H1 (cell line): ENCODE results near the gene MGAT5B. TPM values are rescaled to one million over a fixed set of nuclear protein-coding genes. Genes with fewer than 3 reads are reported as not detected.

ENCODE experiments used
- CTCF ChIA-PET: fragments of 300-600 bp; sonication (Branson Sonifier 250); formaldehyde crosslinking; loops from one replicate; lab custom pipeline; 2021; ENCODE audit not compliant: partially characterized antibody; lab: Charles Lee
- POLR2A ChIA-PET: fragments of 300-600 bp; sonication (Branson Sonifier 250); formaldehyde crosslinking; loops from one replicate; lab custom pipeline; 2021; ENCODE audit warnings: inconsistent platforms; ENCODE audit not compliant: partially characterized antibody; lab: Charles Lee
- DNase-seq, 2 experiments: peaks; one replicate each; pipeline versions ENCODE4 v3.0.0 to v3.0.0-alpha.2; 2010 to 2022; ENCODE audit warnings: low spot score in 2 of 2, low read depth in 1 of 2, mixed read lengths in 1 of 2
- FAIRE-seq: peaks from 2 replicates; lab custom pipeline; 2011; peaks lifted over from hg19 to GRCh38; lab: Jason Lieb, UNC
- H2AFZ ChIP-seq: 2 replicates; pipeline ENCODE4 v1.8.1; 2012; ENCODE audit warnings: low read length, inconsistent platforms
- H2AK5ac ChIP-seq: 2 replicates; pipeline ENCODE4 v1.6.1; 2013; ENCODE audit warnings: low read depth, low read length
- H2BK120ac ChIP-seq: replicated peaks from 2 replicates; pipeline ENCODE3; 2013; ENCODE audit warnings: low read depth, low read length, inconsistent platforms
- H2BK12ac ChIP-seq: 2 replicates; pipeline ENCODE4 v1.6.1; 2013; ENCODE audit warnings: low read depth, low read length
- H2BK15ac ChIP-seq: 2 replicates; pipeline ENCODE4 v1.6.1; 2013; ENCODE audit warnings: low read length
- H2BK20ac ChIP-seq: 2 replicates; pipeline ENCODE4 v1.6.1; 2013; ENCODE audit warnings: low read length
- H2BK5ac ChIP-seq: 2 replicates; pipeline ENCODE4 v1.6.1; 2013; ENCODE audit warnings: low read depth, low read length
- H3K14ac ChIP-seq: 2 replicates; pipeline ENCODE4 v1.6.1; 2013; ENCODE audit warnings: inconsistent platforms; ENCODE audit not compliant: insufficient read length
- H3K18ac ChIP-seq: 2 replicates; pipeline ENCODE4 v1.6.1; 2013; ENCODE audit warnings: low read length; ENCODE audit errors: extremely low read depth
- H3K23ac ChIP-seq: 2 replicates; pipeline ENCODE4 v1.6.1; 2013; ENCODE audit warnings: inconsistent platforms; ENCODE audit not compliant: insufficient read length
- H3K23me2 ChIP-seq: 2 replicates; pipeline ENCODE4 v1.6.1; 2013; ENCODE audit warnings: low read depth, low read length
- H3K27ac ChIP-seq: 2 replicates; pipeline ENCODE4 v1.6.1; 2011; ENCODE audit warnings: low read depth, low read length, inconsistent platforms
- H3K27me3 ChIP-seq, 4 experiments: replicated peaks in 1 of 4; 1 replicate in 1 of 4; 2 replicates in 3 of 4; pipeline versions ENCODE4 v1.6.1 to v1.8.1; 2011 to 2013; ENCODE audit warnings: low read length in 3 of 4, mild to moderate bottlenecking in 3 of 4, inconsistent platforms in 2 of 4, mixed read lengths in 2 of 4, moderate library complexity in 1 of 4; ENCODE audit not compliant: control insufficient read depth in 3 of 4, insufficient read depth in 3 of 4; ENCODE audit errors: extremely low read depth in 1 of 4
- H3K36me3 ChIP-seq, 4 experiments: 2 replicates each; pipeline versions ENCODE4 v1.6.1 to v1.8.1; 2011 to 2013; ENCODE audit warnings: mild to moderate bottlenecking in 4 of 4, low read length in 3 of 4, moderate library complexity in 2 of 4, control low read depth in 1 of 4, inconsistent platforms in 1 of 4; ENCODE audit not compliant: insufficient read depth in 4 of 4, control insufficient read depth in 2 of 4
- H3K4ac ChIP-seq: replicated peaks from 2 replicates; pipeline ENCODE3; 2013; ENCODE audit warnings: low read length, low read depth, mixed read lengths, inconsistent platforms; ENCODE audit not compliant: insufficient read length
- H3K4me1 ChIP-seq, 4 experiments: replicated peaks in 1 of 4; 1 replicate in 1 of 4; 2 replicates in 3 of 4; pipeline versions ENCODE4 v1.6.1 to v1.8.1; 2011 to 2013; ENCODE audit warnings: low read length in 3 of 4, inconsistent platforms in 2 of 4, mixed read lengths in 1 of 4; ENCODE audit not compliant: insufficient read depth in 4 of 4, control insufficient read depth in 3 of 4
- H3K4me2 ChIP-seq, 2 experiments: 2 replicates each; pipeline versions ENCODE4 v1.6.1 to v1.8.1; 2011 to 2013; ENCODE audit warnings: low read depth in 2 of 2, low read length in 2 of 2, control low read depth in 1 of 2, inconsistent platforms in 1 of 2, mild to moderate bottlenecking in 1 of 2; ENCODE audit not compliant: insufficient read depth in 1 of 2
- H3K4me3 ChIP-seq, 4 experiments: fragments of 200-600, 300-600 bp in 1 of 4; sonication (generic), shearing (Covaris generic), sonication (Bioruptor Twin) in 1 of 4; 2 replicates each; pipeline versions ENCODE4 v1.5.1 to v1.8.1; 2011 to 2016; ENCODE audit warnings: low read length in 4 of 4, low read depth in 3 of 4, control low read depth in 2 of 4, inconsistent platforms in 2 of 4, mild to moderate bottlenecking in 2 of 4, mixed read lengths in 1 of 4, moderate library complexity in 1 of 4; ENCODE audit not compliant: insufficient read depth in 2 of 4; ENCODE audit errors: extremely low read depth in 1 of 4
- H3K56ac ChIP-seq: replicated peaks from 2 replicates; pipeline ENCODE3; 2013; ENCODE audit warnings: low read depth, mild to moderate bottlenecking, mixed read lengths, low read length, inconsistent platforms; ENCODE audit not compliant: insufficient read length
- H3K79me1 ChIP-seq: 2 replicates; pipeline ENCODE4 v1.6.1; 2013; ENCODE audit warnings: low read depth, low read length, control low read depth
- H3K79me2 ChIP-seq, 2 experiments: 2 replicates each; pipeline versions ENCODE4 v1.6.1 to v1.8.1; 2012 to 2013; ENCODE audit warnings: low read length in 2 of 2, mild to moderate bottlenecking in 2 of 2, inconsistent platforms in 1 of 2; ENCODE audit not compliant: insufficient read depth in 2 of 2, control insufficient read depth in 1 of 2
- H3K9ac ChIP-seq, 4 experiments: replicated peaks in 1 of 4; 1 replicate in 1 of 4; 2 replicates in 3 of 4; pipeline versions ENCODE4 v1.6.1 to v1.8.1; 2011 to 2013; ENCODE audit warnings: low read depth in 3 of 4, low read length in 3 of 4, control low read depth in 2 of 4, mild to moderate bottlenecking in 2 of 4, moderate library complexity in 2 of 4, inconsistent platforms in 1 of 4; ENCODE audit errors: extremely low read depth in 1 of 4
- H3K9me3 ChIP-seq, 2 experiments: 2 replicates each; pipeline versions ENCODE4 v1.6.1 to v1.8.1; 2012 to 2013; ENCODE audit warnings: mild to moderate bottlenecking in 2 of 2, moderate library complexity in 2 of 2, control low read depth in 1 of 2, inconsistent platforms in 1 of 2, low read depth in 1 of 2, low read length in 1 of 2, mixed read lengths in 1 of 2; ENCODE audit not compliant: insufficient read depth in 2 of 2
- H4K20me1 ChIP-seq, 2 experiments: replicated peaks in 1 of 2; 2 replicates each; pipeline versions ENCODE3 to v1.8.1; 2011 to 2013; ENCODE audit warnings: inconsistent platforms in 2 of 2, low read length in 2 of 2, mild to moderate bottlenecking in 1 of 2; ENCODE audit not compliant: insufficient read depth in 2 of 2, control insufficient read depth in 1 of 2
- H4K5ac ChIP-seq: 2 replicates; pipeline ENCODE4 v1.6.1; 2013; ENCODE audit warnings: low read length, low read depth, mixed read lengths, inconsistent platforms; ENCODE audit not compliant: insufficient read length
- H4K8ac ChIP-seq: 2 replicates; pipeline ENCODE4 v1.8.0; 2013; ENCODE audit warnings: mild to moderate bottlenecking, moderate library complexity, low read length, inconsistent platforms; ENCODE audit not compliant: insufficient read depth; ENCODE audit errors: extremely low read depth
- H4K91ac ChIP-seq: replicated peaks from 2 replicates; pipeline ENCODE3; 2013; ENCODE audit warnings: low read length, mixed read lengths, inconsistent platforms; ENCODE audit not compliant: insufficient read length
- BRCA1 ChIP-seq: IDR thresholded peaks from 2 replicates; pipeline ENCODE4 v1.6.1; 2012; ENCODE audit warnings: low read depth, low read length, improper control_type of control experiment
- CEBPB ChIP-seq: IDR thresholded peaks from 2 replicates; pipeline ENCODE4 v1.6.1; 2012; ENCODE audit warnings: low read depth, low read length
- EGR1 ChIP-seq: IDR thresholded peaks from 2 replicates; pipeline ENCODE4 v1.6.1; 2011; ENCODE audit warnings: low read depth, low read length, borderline replicate concordance
- JUND ChIP-seq: IDR thresholded peaks from 2 replicates; pipeline ENCODE4 v1.6.1; 2011; ENCODE audit warnings: mild to moderate bottlenecking, improper control_type of control experiment, low read length
- MAX ChIP-seq: IDR thresholded peaks from 2 replicates; pipeline ENCODE4 v1.6.1; 2012; ENCODE audit warnings: inconsistent platforms
- RAD21 ChIP-seq, 2 experiments: IDR thresholded peaks in 1 of 2; conservative IDR thresholded peaks in 1 of 2; 2 replicates each; pipeline ENCODE4 v1.6.1; 2011; ENCODE audit warnings: low read depth in 2 of 2, low read length in 2 of 2, improper control_type of control experiment in 1 of 2, inconsistent platforms in 1 of 2, mild to moderate bottlenecking in 1 of 2, moderate library complexity in 1 of 2
- RXRA ChIP-seq: IDR thresholded peaks from 2 replicates; pipeline ENCODE4 v1.6.1; 2011; ENCODE audit warnings: low read depth, mild to moderate bottlenecking, low read length, moderate library complexity; ENCODE audit not compliant: insufficient read depth
- SIRT6 ChIP-seq: IDR thresholded peaks from one replicate; pipeline ENCODE4 v1.7.1; 2012; ENCODE audit warnings: low read length, inconsistent platforms
- TAF7 ChIP-seq: optimal IDR thresholded peaks from 2 replicates; pipeline ENCODE3; 2011; ENCODE audit warnings: low read depth, mild to moderate bottlenecking, inconsistent platforms, low read length, moderate library complexity, borderline replicate concordance
- TBP ChIP-seq: IDR thresholded peaks from 2 replicates; pipeline ENCODE4 v1.6.1; 2011; ENCODE audit warnings: low read depth, low read length, improper control_type of control experiment
- USF2 ChIP-seq: IDR thresholded peaks from 2 replicates; pipeline ENCODE4 v1.6.1; 2011; ENCODE audit warnings: low read length, improper control_type of control experiment
- YY1 ChIP-seq: IDR thresholded peaks from 2 replicates; pipeline ENCODE4 v1.6.1; 2011; ENCODE audit warnings: low read depth, mild to moderate bottlenecking, low read length
- WGBS, 2 experiments: shearing (Covaris generic) in 1 of 2; methylation state at CpG; one replicate each; pipeline versions ENCODE4 v1.1.6 to v1.1.7; 2013 to 2015; ENCODE audit warnings: low lambda C conversion rate in 2 of 2, mixed read lengths in 2 of 2, inconsistent platforms in 1 of 2, low coverage in 1 of 2, missing lambda C conversion rate in 1 of 2; ENCODE audit not compliant: insufficient replicate concordance in 2 of 2, insufficient coverage in 1 of 2, insufficient read length in 1 of 2; ENCODE audit errors: extremely low coverage in 1 of 2, missing lambda C conversion rate in 1 of 2; 5-methylcytosine and 5-hydroxymethylcytosine counted together
- polyA plus RNA-seq, 7 experiments: library from polyadenylated mRNA; depleted of rRNA in 3 of 7; stranded (reverse) in 5 of 7; unstranded in 2 of 7; fragments of >200 nt in 5 of 7; fragments of 200-250 nt in 2 of 7; gene quantifications; 1 replicate in 5 of 7; 2 replicates in 1 of 7; 4 replicates in 1 of 7; pipeline versions ENCODE4 v1.2.1 to v1.2.3, GENCODE V29; 2011 to 2013; ENCODE audit warnings: missing spikeins in 2 of 7, mixed read lengths in 2 of 7
- total RNA-seq: library from RNA; stranded (reverse); fragmentation: NEBNext Ultra II Directional; extraction: Animal tissue kit (Norgen Biotek cat#: 25700); gene quantifications from 2 replicates; pipeline ENCODE4 v1.2.1, GENCODE V29; 2021

Gene MGAT5B
- total and polyA plus RNA-seq, 2 of the 8 experiments (the other 6 are each of a cell fraction or from before 2014, with no cell fraction given): 7.9 to 8.2 TPM

GRCh38 chr17:76972046-76972641, 103.9 kb downstream of the MGAT5B start:
- Histone ChIP-seq H3K56ac (no peak overlapping the region), H3K9ac (no peak overlapping the region), H3K79me1 (no peaks in the 10 kb centered on the region), H2AFZ (no peak overlapping the region), H4K20me1 (no peaks in the 10 kb centered on the region), H3K14ac (no peak overlapping the region), H3K23me2 (peaks cover 4% of the 10 kb centered on the region), H4K5ac (no peak overlapping the region), H3K79me2 (no peaks in the 10 kb centered on the region), H3K23ac (no peak overlapping the region), H2AK5ac (no peak overlapping the region), H2BK20ac (peak overlapping the region; percentile 66; the same call in 1 of the 2 replicates), H3K9me3 (no peaks in the 10 kb centered on the region), H2BK5ac (no peak overlapping the region; the same call in 1 of the 2 replicates), H3K27ac (no peak overlapping the region), H4K8ac (peak overlapping the region; percentile 4; the same call in 1 of the 2 replicates), H3K4me1 (peaks cover 8 to 23% (median 12%) of the 10 kb centered on the region in 4 experiments), H2BK120ac (no peak overlapping the region), H2BK12ac (no peak overlapping the region; the same call in 1 of the 2 replicates), H4K91ac (peak overlapping the region; percentile 9), H3K4me3 (no peak overlapping the region), H2BK15ac (no peak overlapping the region), H3K18ac (peak overlapping the region; percentile 25; the same call in 1 of the 2 replicates), H3K4me2 (no peak overlapping the region), H3K4ac (peak overlapping the region; percentile 16), H3K36me3 (no peaks in the 10 kb centered on the region), H3K27me3 (no peaks in the 10 kb centered on the region)
- CTCF ChIA-PET: interaction anchor here (0.9 to 1.3 kb wide), 4 partner anchors 12 to 107 kb away, joined by 3 to 4 read pairs (median 3); no protein-coding TSS in a partner anchor
- POLR2A ChIA-PET: interaction anchor here (0.9 kb wide), 1 partner anchor 12 kb away, joined by 4 read pairs; no protein-coding TSS in a partner anchor
- 74% methylated on average over 6 of the region's 6 CpGs; no CpG with 5 or more reads in 1 of the 2 experiments for WGBS, 2 experiments
- DNase-seq (no peak), FAIRE-seq (no peak)
- TF ChIP-seq USF2 (no peak), EGR1 (no peak), BRCA1 (no peak), MAX (no peak), CEBPB (no peak), RXRA (no peak), TAF7 (no peak), RAD21 (IDR thresholded peaks at IDR 0.05 in 1 of 2, conservative IDR thresholded peaks at IDR 0.05 in 1 of 2; ENCODE audit: low read depth in 2 of 2, low read length in 2 of 2) (no peak), SIRT6 (no peak), YY1 (no peak), JUND (no peak), TBP (no peak)
